Naive thymus-derived CD8-positive, alpha-beta T cell (primary cell): Measurements from ENCODE around the gene CLDN1. TPM values are rescaled to one million over a fixed set of nuclear protein-coding genes. Genes with fewer than 3 reads are reported as not detected.
A peak's percentile ranks its signal among the peaks of the same experiment; 100 is the strongest.

ENCODE experiments used
- ATAC-seq, 2 donors: fragments of 150-1000 bp; cut with Tn5 transposase in 1 of 2; sonication (Bioruptor Pico), chemical (Tn5 transposase) in 1 of 2; 1 replicate in 1 of 2; 2 replicates in 1 of 2; pipeline ENCODE4 v1.10.0; 2021; ENCODE audit warnings: mild to moderate bottlenecking in 2 of 2, moderate library complexity in 2 of 2
- POLR2A ChIA-PET: fragments of 350-600 bp; sonication (Branson Sonifier 250); formaldehyde crosslinking; loops from one replicate; lab custom pipeline; 2021; ENCODE audit warnings: antibody characterized with exemption; lab: Charles Lee
- DNase-seq, 10 donors: peaks; one replicate each; pipeline versions ENCODE4 v3.0.0 to v3.0.0-alpha.2; 2020 to 2022
- H3K27ac Mint-ChIP-seq, 10 donors: one replicate each; pipeline ENCODE4 v1.8.0; 2020 to 2022; ENCODE audit warnings: mild to moderate bottlenecking in 10 of 10, mixed read lengths in 10 of 10, moderate library complexity in 4 of 10, inconsistent platforms in 1 of 10
- H3K27me3 Mint-ChIP-seq, 5 donors: one replicate each; pipeline ENCODE4 v1.8.0; 2021 to 2022; ENCODE audit warnings: mixed read lengths in 5 of 5
- H3K36me3 Mint-ChIP-seq, 3 donors: one replicate each; pipeline ENCODE4 v1.8.0; 2020 to 2022; ENCODE audit warnings: mixed read lengths in 3 of 3, mild to moderate bottlenecking in 2 of 3, inconsistent platforms in 1 of 3
- H3K4me1 Mint-ChIP-seq, 4 donors: one replicate each; pipeline ENCODE4 v1.8.0; 2021 to 2022; ENCODE audit warnings: mixed read lengths in 4 of 4
- H3K4me3 Mint-ChIP-seq, 10 donors: one replicate each; pipeline ENCODE4 v1.8.0; 2020 to 2022; ENCODE audit warnings: mild to moderate bottlenecking in 10 of 10, mixed read lengths in 10 of 10, moderate library complexity in 6 of 10, inconsistent platforms in 1 of 10
- H3K9me3 Mint-ChIP-seq, 9 donors: one replicate each; pipeline ENCODE4 v1.8.0; 2020 to 2022; ENCODE audit warnings: mixed read lengths in 9 of 9, mild to moderate bottlenecking in 3 of 9, inconsistent platforms in 1 of 9, moderate library complexity in 1 of 9
- polyA plus RNA-seq, 3 donors: library from polyadenylated mRNA; unstranded; fragments of 300-500 nt; fragmentation: Illumina TruSeq; gene quantifications; one replicate each; pipeline ENCODE4 v1.2.3, GENCODE V29; 2021
- total RNA-seq, 8 experiments: library from RNA in 2 of 8; stranded (reverse) in 2 of 8; gene quantifications; one replicate each; pipeline ENCODE4 v1.2.3 and lab custom pipeline; 2021 to 2026

Gene CLDN1
- total RNA-seq (not detected), polyA plus RNA-seq (not detected), total RNA-seq (lab: John Stamatoyannopoulos, UW) (0.07 to 2.0 (median 0.38) reads per million in 6 experiments)

DNA sequence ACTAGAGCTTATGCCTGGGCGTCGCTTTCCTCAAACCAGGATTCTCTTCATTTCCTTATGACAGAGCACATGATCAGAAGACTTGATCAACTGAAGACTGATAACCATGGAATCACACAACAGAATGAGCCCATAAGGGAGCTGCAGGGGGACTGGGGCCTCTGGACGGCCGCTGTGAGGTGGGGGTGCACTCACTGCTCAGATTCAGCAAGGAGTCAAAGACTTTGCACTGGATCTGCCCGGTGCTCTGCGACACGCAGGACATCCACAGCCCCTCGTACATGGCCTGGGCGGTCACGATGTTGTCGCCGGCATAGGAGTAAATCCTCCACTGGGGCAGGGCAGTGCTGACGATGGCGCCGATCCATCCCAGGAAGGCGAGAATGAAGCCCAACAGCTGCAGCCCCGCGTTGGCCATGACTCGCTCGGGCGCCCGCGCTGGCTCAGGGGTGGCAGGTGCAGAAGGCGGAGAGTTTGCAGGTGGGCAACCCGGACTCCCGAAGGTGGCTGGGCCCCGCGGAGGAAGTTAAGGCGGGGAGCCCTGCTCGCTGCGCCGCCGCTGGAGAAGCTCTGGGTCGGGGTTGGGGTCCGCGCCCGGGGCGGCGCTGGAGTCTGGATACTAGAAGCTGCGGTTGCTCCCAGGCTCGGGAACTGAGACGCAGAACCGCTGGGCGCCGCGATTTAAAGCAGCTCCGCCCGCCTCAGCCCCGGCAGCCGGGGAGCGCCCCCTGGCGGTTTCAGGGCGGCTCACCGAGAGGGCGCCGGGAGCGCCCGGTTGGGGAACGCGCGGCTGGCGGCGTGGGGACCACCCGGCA is at the start of gene CLDN1:
Gene CLDN1 (minus strand): TSS at position 658 of the 815 bp plus-strand sequence. CDS start 240 bp downstream, at position 418.
- Mint-ChIP-seq H3K27me3 (peaks cover 25 to 80% (median 40%) of the 10 kb centered on the region in 5 donors), H3K36me3 (no peaks in the 10 kb centered on the region), H3K27ac (peak within 1 kb of the TSS in 1 of 10 donors; percentile 5), H3K9me3 (no peaks in the 10 kb centered on the region), H3K4me1 (peaks cover 6 to 16% (median 10%) of the 10 kb centered on the region in 4 donors), H3K4me3 (peak within 1 kb of the TSS; percentile 60 to 80 (median 72))
- peak; percentile 91 to 97 for ATAC-seq
- DNase-seq, result peak; percentile 48 to 88 (median 74)
- POLR2A ChIA-PET, result no interaction called here

GRCh38 chr3:190371152-190371551 is 48.9 kb upstream of the CLDN1 start:
- ATAC-seq (no peak), DNase-seq (no peak)
- POLR2A ChIA-PET, result no interaction called here
- Mint-ChIP-seq H3K36me3 (no peaks in the 10 kb centered on the region), H3K4me1 (no peaks in the 10 kb centered on the region), H3K9me3 (no peaks in the 10 kb centered on the region), H3K27ac (no peak overlapping the region), H3K27me3 (peaks cover 0 to 7% (median 3%) of the 10 kb centered on the region in 5 donors), H3K4me3 (no peak overlapping the region)

DNA sequence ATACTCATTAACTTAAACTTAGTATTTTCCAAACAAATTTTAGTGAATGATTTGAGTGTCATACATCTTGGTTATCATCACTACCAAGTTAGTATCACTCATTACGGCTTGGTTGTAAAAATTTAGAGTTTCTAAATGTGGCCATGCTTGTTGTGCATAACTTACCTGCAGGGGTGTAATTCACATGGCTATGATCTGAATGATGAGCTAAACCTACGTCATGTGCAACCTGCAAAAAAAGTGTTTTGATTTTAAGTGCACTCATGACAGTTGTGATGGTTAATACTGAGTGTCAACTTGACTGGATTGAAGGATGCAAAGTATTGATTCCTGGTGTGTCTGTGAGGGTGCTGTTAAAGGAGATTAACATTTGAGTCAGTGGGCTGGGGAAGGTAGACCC is 48.1 kb upstream of the CLDN1 start:
- no peak overlapping the region for H3K4me3 Mint-ChIP-seq
- no peak for DNase-seq
- ATAC-seq, result no peak
- H3K4me1 Mint-ChIP-seq, result no peaks in the 10 kb centered on the region
- no peaks in the 10 kb centered on the region for H3K9me3 Mint-ChIP-seq
- H3K27me3 Mint-ChIP-seq, result peaks cover 0 to 12% (median 6%) of the 10 kb centered on the region in 5 donors
- H3K27ac Mint-ChIP-seq, result no peak overlapping the region
- POLR2A ChIA-PET, result no interaction called here
- no peaks in the 10 kb centered on the region for H3K36me3 Mint-ChIP-seq

DNA sequence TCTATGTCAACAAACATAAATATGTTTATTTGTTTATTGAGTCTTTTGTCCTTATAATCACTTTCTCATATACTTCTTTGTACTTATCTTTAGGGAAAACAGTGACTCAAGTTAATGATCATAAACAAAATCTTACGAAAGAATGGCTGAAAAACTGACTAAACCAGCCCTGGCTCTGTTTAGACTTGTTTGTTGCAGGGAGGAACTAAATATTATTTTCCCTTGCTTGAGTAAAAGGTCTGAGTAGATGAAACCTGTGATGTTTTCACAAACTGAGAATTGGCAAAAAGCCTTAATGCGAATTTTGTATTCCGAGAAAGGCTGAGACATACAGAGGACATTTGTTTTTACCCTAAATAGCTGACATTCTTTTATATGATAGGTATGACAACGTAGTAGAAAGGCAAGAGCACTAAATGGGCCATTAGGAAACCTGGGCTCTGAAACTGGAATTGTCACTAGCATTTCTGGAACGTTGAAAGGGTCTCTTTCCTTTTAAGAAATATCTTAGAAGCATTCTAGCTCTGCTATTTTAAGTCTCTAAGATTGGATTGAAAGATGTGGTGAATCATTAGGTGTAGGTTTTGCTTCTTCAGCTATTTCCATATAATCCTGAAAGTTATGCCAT is 47.5 kb upstream of the CLDN1 start:
- Mint-ChIP-seq H3K4me3 (no peak overlapping the region), H3K27ac (no peak overlapping the region), H3K36me3 (no peaks in the 10 kb centered on the region), H3K27me3 (peaks cover 0 to 13% (median 11%) of the 10 kb centered on the region in 5 donors), H3K9me3 (no peaks in the 10 kb centered on the region), H3K4me1 (no peaks in the 10 kb centered on the region)
- POLR2A ChIA-PET, result no interaction called here
- DNase-seq (no peak), ATAC-seq (no peak)

DNA sequence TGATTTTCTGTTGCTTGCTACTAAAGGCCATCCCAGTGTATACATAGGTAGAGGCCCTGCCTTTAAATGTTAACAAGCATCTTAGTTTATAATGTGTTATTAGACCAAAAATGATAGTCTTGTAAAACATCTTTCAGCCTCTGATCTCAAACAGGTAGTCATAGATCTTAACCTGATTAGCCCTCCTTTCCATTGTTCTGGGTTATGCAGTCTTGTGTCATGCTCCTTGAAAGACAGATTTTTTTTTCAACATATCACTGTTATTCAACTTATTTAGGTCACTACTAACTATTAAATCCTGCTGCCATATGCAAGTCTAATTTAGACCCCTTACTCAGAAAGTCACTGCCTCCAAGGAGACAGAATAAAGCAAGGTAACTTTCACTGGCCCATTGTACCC is 46.6 kb upstream of the CLDN1 start:
- POLR2A ChIA-PET, result no interaction called here
- no peaks in the 10 kb centered on the region for H3K36me3 Mint-ChIP-seq
- H3K27ac Mint-ChIP-seq, result no peak overlapping the region
- H3K9me3 Mint-ChIP-seq, result no peaks in the 10 kb centered on the region
- no peaks in the 10 kb centered on the region for H3K4me1 Mint-ChIP-seq
- no peak overlapping the region for H3K4me3 Mint-ChIP-seq
- ATAC-seq, result no peak
- H3K27me3 Mint-ChIP-seq, result peaks cover 0 to 16% (median 11%) of the 10 kb centered on the region in 5 donors
- DNase-seq, result no peak

- Mint-ChIP-seq H3K4me3 (no peak overlapping the region), H3K9me3 (no peaks in the 10 kb centered on the region), H3K27ac (no peak overlapping the region), H3K27me3 (peaks cover 0 to 19% (median 5%) of the 10 kb centered on the region in 5 donors), H3K4me1 (no peaks in the 10 kb centered on the region), H3K36me3 (no peaks in the 10 kb centered on the region)
- no peak for DNase-seq
- ATAC-seq, result no peak
- POLR2A ChIA-PET, result no interaction called here
These were observed 43.9 kb upstream of the CLDN1 start for GRCh38 chr3:190366133-190366532.

DNA sequence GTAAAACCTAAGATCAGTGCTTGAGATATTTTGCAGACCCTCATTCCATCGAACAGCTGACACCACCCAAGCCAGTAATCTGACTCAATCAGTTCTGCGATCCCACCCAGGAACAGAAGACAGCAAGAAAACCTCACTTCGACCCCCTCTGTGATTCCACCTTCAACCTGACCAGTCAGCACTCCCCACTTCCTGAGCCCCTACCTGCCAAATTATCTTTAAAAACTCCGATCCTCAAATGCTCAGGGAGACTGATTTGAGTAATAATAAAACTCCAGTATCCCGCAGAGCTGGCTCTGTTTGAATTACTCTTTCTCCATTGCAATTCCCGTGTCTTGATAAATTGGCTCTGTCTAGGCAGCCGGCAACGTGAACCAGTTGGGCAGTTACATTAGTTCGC is 40.0 kb upstream of the CLDN1 start:
- H3K36me3 Mint-ChIP-seq, result no peaks in the 10 kb centered on the region
- no peaks in the 10 kb centered on the region for H3K9me3 Mint-ChIP-seq
- no peak for ATAC-seq
- peak overlapping the region in 1 of 10 donors; percentile 42 for H3K27ac Mint-ChIP-seq
- no peak overlapping the region for H3K4me3 Mint-ChIP-seq
- H3K4me1 Mint-ChIP-seq, result no peaks in the 10 kb centered on the region
- peaks cover 3 to 20% (median 6%) of the 10 kb centered on the region in 5 donors for H3K27me3 Mint-ChIP-seq
- DNase-seq, result no peak
- POLR2A ChIA-PET, result no interaction called here

- POLR2A ChIA-PET, result no interaction called here
- no peaks in the 10 kb centered on the region for H3K4me1 Mint-ChIP-seq
- H3K4me3 Mint-ChIP-seq, result no peak overlapping the region
- no peaks in the 10 kb centered on the region for H3K9me3 Mint-ChIP-seq
- H3K36me3 Mint-ChIP-seq, result no peaks in the 10 kb centered on the region
- DNase-seq (no peak), ATAC-seq (no peak)
- no peak overlapping the region for H3K27ac Mint-ChIP-seq
- peaks cover 3 to 21% (median 6%) of the 10 kb centered on the region in 5 donors for H3K27me3 Mint-ChIP-seq
These were observed 39.5 kb upstream of the CLDN1 start for GRCh38 chr3:190361791-190362190.

DNA sequence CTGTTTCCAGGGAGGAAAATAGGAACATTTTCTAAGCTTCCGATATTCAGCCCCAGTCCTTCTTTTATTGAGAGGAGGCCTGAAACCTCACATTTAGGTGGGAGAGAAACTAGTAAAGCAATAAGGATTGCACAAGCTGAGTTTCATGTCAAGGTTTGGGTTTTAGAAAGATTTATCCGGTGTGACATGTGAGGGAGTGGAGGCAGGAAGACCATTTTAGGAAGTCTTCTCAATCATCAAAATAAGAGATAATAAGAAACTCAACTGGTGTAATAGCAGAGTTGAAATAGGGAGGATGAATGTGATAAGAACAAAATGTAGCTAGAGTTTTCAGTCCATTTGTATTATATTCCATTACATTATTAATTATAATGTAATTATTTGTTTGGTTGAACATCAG is 38.0 kb upstream of the CLDN1 start:
- DNase-seq, result no peak
- ATAC-seq, result no peak
- POLR2A ChIA-PET, result no interaction called here
- H3K27ac Mint-ChIP-seq, result no peak overlapping the region
- no peak overlapping the region for H3K4me3 Mint-ChIP-seq
- H3K4me1 Mint-ChIP-seq, result no peaks in the 10 kb centered on the region
- H3K9me3 Mint-ChIP-seq, result no peaks in the 10 kb centered on the region
- H3K27me3 Mint-ChIP-seq, result peaks cover 3 to 16% (median 6%) of the 10 kb centered on the region in 5 donors
- H3K36me3 Mint-ChIP-seq, result no peaks in the 10 kb centered on the region

GRCh38 chr3:190359813-190360212 is 37.6 kb upstream of the CLDN1 start:
- H3K4me3 Mint-ChIP-seq, result no peak overlapping the region
- POLR2A ChIA-PET, result no interaction called here
- no peaks in the 10 kb centered on the region for H3K36me3 Mint-ChIP-seq
- H3K27me3 Mint-ChIP-seq, result peaks cover 0 to 16% (median 6%) of the 10 kb centered on the region in 5 donors
- H3K27ac Mint-ChIP-seq, result no peak overlapping the region
- no peaks in the 10 kb centered on the region for H3K9me3 Mint-ChIP-seq
- DNase-seq (no peak), ATAC-seq (no peak)
- no peaks in the 10 kb centered on the region for H3K4me1 Mint-ChIP-seq

- POLR2A ChIA-PET, result no interaction called here
- no peaks in the 10 kb centered on the region for H3K4me1 Mint-ChIP-seq
- H3K36me3 Mint-ChIP-seq, result peaks cover 0 to 4% (median 0%) of the 10 kb centered on the region in 3 donors
- ATAC-seq (no peak), DNase-seq (no peak)
- peaks cover 0 to 2% (median 0%) of the 10 kb centered on the region in 9 donors for H3K9me3 Mint-ChIP-seq
- no peak overlapping the region for H3K4me3 Mint-ChIP-seq
- no peak overlapping the region for H3K27ac Mint-ChIP-seq
- H3K27me3 Mint-ChIP-seq, result peaks cover 0 to 25% (median 10%) of the 10 kb centered on the region in 5 donors
These were observed 35.2 kb upstream of the CLDN1 start for GRCh38 chr3:190357468-190357867.

DNA sequence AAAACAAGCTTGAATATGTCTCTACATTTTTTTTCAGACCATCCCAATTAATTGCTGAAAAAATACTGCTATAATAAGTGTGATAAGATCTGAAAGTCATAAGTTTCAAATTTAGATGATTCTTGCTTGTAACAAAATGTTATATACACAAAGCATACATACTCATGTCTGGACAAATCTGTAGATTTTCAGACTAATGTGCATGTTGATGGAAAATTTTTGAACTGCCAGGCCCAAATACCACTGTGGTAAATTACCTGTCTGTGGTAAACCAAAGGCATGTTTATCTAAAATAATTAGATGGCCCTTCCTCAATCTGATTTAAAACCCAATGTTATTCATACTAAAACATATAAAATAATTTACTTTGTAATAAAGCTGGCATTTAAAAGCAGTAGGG is 34.0 kb upstream of the CLDN1 start:
- peaks cover 0 to 4% (median 0%) of the 10 kb centered on the region in 3 donors for H3K36me3 Mint-ChIP-seq
- no peaks in the 10 kb centered on the region for H3K4me1 Mint-ChIP-seq
- no peak for DNase-seq
- H3K9me3 Mint-ChIP-seq, result peaks cover 0 to 2% (median 0%) of the 10 kb centered on the region in 9 donors
- POLR2A ChIA-PET, result no interaction called here
- no peak overlapping the region for H3K27ac Mint-ChIP-seq
- no peak overlapping the region for H3K4me3 Mint-ChIP-seq
- H3K27me3 Mint-ChIP-seq, result peaks cover 0 to 26% (median 5%) of the 10 kb centered on the region in 5 donors
- ATAC-seq, result no peak

DNA sequence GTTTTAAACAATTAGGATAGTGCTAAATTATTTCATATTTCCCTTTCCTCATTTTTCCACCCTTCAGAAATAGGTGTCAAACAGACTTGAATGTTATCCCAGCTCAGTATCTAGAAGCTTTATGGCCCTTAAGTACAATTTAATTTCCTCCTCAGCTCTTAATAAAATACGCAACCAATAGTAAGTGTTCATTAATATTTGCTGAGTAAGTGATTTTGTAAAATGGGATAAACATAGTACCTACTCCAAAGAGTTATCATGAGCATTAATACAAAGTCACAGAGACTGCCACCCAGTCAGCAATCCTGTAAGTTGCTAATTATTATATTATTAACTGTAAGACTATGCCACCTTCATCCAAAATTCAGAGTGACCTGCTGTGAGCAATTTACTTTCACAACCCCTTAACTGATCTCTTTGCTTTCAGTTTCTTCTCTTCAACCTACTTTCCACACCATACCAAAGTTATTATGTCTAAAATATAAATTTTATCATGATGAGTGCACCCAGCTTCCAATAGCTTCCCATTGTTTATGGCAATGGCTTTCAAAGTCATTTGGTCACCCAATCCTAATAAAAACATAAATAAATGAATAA is 30.7 kb upstream of the CLDN1 start:
- Mint-ChIP-seq H3K4me3 (no peak overlapping the region), H3K27me3 (peaks cover 0 to 31% (median 5%) of the 10 kb centered on the region in 5 donors), H3K36me3 (peaks cover 0 to 13% (median 0%) of the 10 kb centered on the region in 3 donors), H3K4me1 (no peaks in the 10 kb centered on the region), H3K27ac (no peak overlapping the region), H3K9me3 (peaks cover 0 to 13% (median 2%) of the 10 kb centered on the region in 9 donors)
- POLR2A ChIA-PET, result no interaction called here
- ATAC-seq (no peak), DNase-seq (no peak)
